K562 (cell line): Measurements from ENCODE around the gene CSF1. TPM values are rescaled to one million over a fixed set of nuclear protein-coding genes. Genes with fewer than 3 reads are reported as not detected.

Experiments
- BRCA1 ChIP-seq, 2 experiments: fragments of 450-650 bp in 1 of 2; sonication (generic) in 1 of 2; formaldehyde crosslinking in 1 of 2; IDR thresholded peaks; 2 replicates each; pipeline versions ENCODE4 v1.5.0 to v1.6.1; 2017 to 2020; ENCODE audit warnings: mild to moderate bottlenecking in 1 of 2, missing genetic modification reagents in 1 of 2
- ETV6 ChIP-seq, 3 experiments: fragments of 150-350 bp in 1 of 3; sonication (generic) in 1 of 3; formaldehyde crosslinking in 1 of 3; IDR thresholded peaks; 2 replicates each; pipeline versions ENCODE4 v1.6.1 to v1.8.0; 2014 to 2022; ENCODE audit warnings: borderline replicate concordance in 2 of 3, low read depth in 2 of 3, antibody characterized with exemption in 1 of 3, low read length in 1 of 3, mild to moderate bottlenecking in 1 of 3, missing genetic modification reagents in 1 of 3
- FOS ChIP-seq: IDR thresholded peaks from 3 replicates; pipeline ENCODE4 v1.6.1; 2011; ENCODE audit not compliant: insufficient read length; ENCODE audit errors: extremely low read depth
- FOXJ3 ChIP-seq: sonication (generic); formaldehyde crosslinking; IDR thresholded peaks from 2 replicates; pipeline ENCODE4 v1.4.0; 2020; ENCODE audit warnings: mild to moderate bottlenecking, missing genetic modification reagents
- GATAD2A ChIP-seq: fragments of 450-650 bp; IDR thresholded peaks from 2 replicates; pipeline ENCODE4 v1.6.1; 2017
- HNRNPLL ChIP-seq: fragments of 200-400 bp; formaldehyde crosslinking; IDR thresholded peaks from 2 replicates; pipeline ENCODE4 v1.6.1; 2017; ENCODE audit warnings: low read length, low read depth, mild to moderate bottlenecking; ENCODE audit not compliant: poor library complexity, severe bottlenecking
- JUND ChIP-seq, 2 experiments: IDR thresholded peaks; 2 replicates in 1 of 2; 3 replicates in 1 of 2; pipeline ENCODE4 v1.6.1; 2011; ENCODE audit warnings: borderline replicate concordance in 2 of 2, low read depth in 2 of 2, low read length in 2 of 2, improper control_type of control experiment in 1 of 2, missing biosample characterization in 1 of 2, missing genetic modification characterization in 1 of 2, missing genetic modification reagents in 1 of 2
- L3MBTL2 ChIP-seq: fragments of 450-650 bp; IDR thresholded peaks from 2 replicates; pipeline ENCODE4 v1.6.1; 2016; ENCODE audit warnings: mild to moderate bottlenecking, moderate library complexity
- MAFK ChIP-seq: IDR thresholded peaks from 2 replicates; pipeline ENCODE4 v1.6.1; 2011; ENCODE audit warnings: low read length, improper control_type of control experiment
- MCM7 ChIP-seq, 2 experiments: fragments of 450-650 bp; IDR thresholded peaks; 2 replicates each; pipeline ENCODE4 v1.6.1; 2016 to 2018
- NR1H2 ChIP-seq: sonication (generic); formaldehyde crosslinking; IDR thresholded peaks from 2 replicates; pipeline ENCODE4 v1.4.0; 2020; ENCODE audit warnings: mild to moderate bottlenecking, missing genetic modification reagents
- NR2C2 ChIP-seq, 2 experiments: fragments of 200-800 bp in 1 of 2; sonication (Bioruptor generic) in 1 of 2; sonication (generic) in 1 of 2; formaldehyde crosslinking in 1 of 2; IDR thresholded peaks; 2 replicates each; pipeline versions ENCODE4 v1.6.1 to v1.8.0; 2016 to 2022; ENCODE audit warnings: mild to moderate bottlenecking in 1 of 2, missing compliant biosample characterization in 1 of 2, missing genetic modification characterization in 1 of 2, missing genetic modification reagents in 1 of 2
- NR3C1 ChIP-seq: sonication (generic); formaldehyde crosslinking; IDR thresholded peaks from 2 replicates; pipeline ENCODE4 v1.8.1; 2022; ENCODE audit warnings: missing genetic modification reagents
- POLR2AphosphoS5 ChIP-seq: IDR thresholded peaks from 2 replicates; pipeline ENCODE4 v1.6.1; 2011; ENCODE audit warnings: mild to moderate bottlenecking, low read depth, low read length, moderate library complexity; ENCODE audit not compliant: control insufficient read depth, insufficient read depth
- POLR3A ChIP-seq: IDR thresholded peaks from 2 replicates; pipeline ENCODE4 v1.6.1; 2011; ENCODE audit warnings: borderline replicate concordance, mild to moderate bottlenecking, moderate library complexity; ENCODE audit not compliant: insufficient read length, insufficient read depth; ENCODE audit errors: extremely low read depth
- PRMT5 ChIP-seq: sonication (generic); formaldehyde crosslinking; IDR thresholded peaks from 2 replicates; pipeline ENCODE4 v1.5.0; 2020; ENCODE audit warnings: missing genetic modification reagents
- SMAD4 ChIP-seq: fragments of 250-450 bp; sonication (Bioruptor Pico); conservative IDR thresholded peaks from 2 replicates; pipeline ENCODE4 v1.8.0; 2021; ENCODE audit warnings: inconsistent platforms, mild to moderate bottlenecking, moderate library complexity
- SMARCE1 ChIP-seq: fragments of 450-650 bp; IDR thresholded peaks from 2 replicates; pipeline ENCODE4 v1.7.1; 2016; ENCODE audit warnings: mild to moderate bottlenecking
- SPI1 ChIP-seq: IDR thresholded peaks from 2 replicates; pipeline ENCODE4 v1.6.1; 2011; ENCODE audit warnings: low read depth, low read length, control low read depth, borderline replicate concordance
- TCF7 ChIP-seq: sonication (generic); IDR thresholded peaks from 2 replicates; pipeline ENCODE4 v1.6.1; 2016; ENCODE audit warnings: antibody characterized with exemption, borderline replicate concordance
- TCFL5 ChIP-seq: fragments of 250-450 bp; sonication (Bioruptor Pico); conservative IDR thresholded peaks from 2 replicates; pipeline ENCODE4 v1.6.1; 2021; ENCODE audit warnings: mild to moderate bottlenecking, moderate library complexity, matching md5 sums
- ZNF282 ChIP-seq: sonication (generic); formaldehyde crosslinking; IDR thresholded peaks from 2 replicates; pipeline ENCODE4 v1.8.1; 2023; ENCODE audit warnings: missing genetic modification reagents
- ZNF311 ChIP-seq: fragments of 250-450 bp; sonication (Bioruptor Pico); IDR thresholded peaks from 2 replicates; pipeline ENCODE4 v1.4.0; 2020; ENCODE audit warnings: mild to moderate bottlenecking, moderate library complexity
- ZNF57 ChIP-seq: fragments of 450-650 bp; formaldehyde crosslinking; IDR thresholded peaks from 2 replicates; pipeline ENCODE4 v1.4.0; 2020; ENCODE audit warnings: mild to moderate bottlenecking, moderate library complexity
- ZNF584 ChIP-seq: fragments of 200-800 bp; sonication (Bioruptor generic); IDR thresholded peaks from 2 replicates; pipeline ENCODE4 v1.6.1; 2016; ENCODE audit warnings: low read depth, mild to moderate bottlenecking, missing genetic modification characterization, missing compliant biosample characterization
- polyA plus RNA-seq, 8 experiments: library from polyadenylated mRNA; depleted of rRNA in 4 of 8; stranded (reverse) in 5 of 8; unstranded in 3 of 8; fragments of >200 nt; fragmentation: Nextera tagmentation in 2 of 8; fragmentation: Illumina TruSeq in 1 of 8; extraction: Ambion mirVana in 2 of 8; extraction: Trizol in 1 of 8; gene quantifications; 2 replicates each; pipeline versions ENCODE4 v1.2.1 to v1.2.3, GENCODE V29; 2011 to 2014; ENCODE audit warnings: inconsistent platforms in 1 of 8, missing spikeins in 1 of 8
- total RNA-seq, 7 experiments: library from RNA; depleted of rRNA in 6 of 7; stranded (reverse); fragments of >200 nt in 6 of 7; fragmentation: Illumina TruSeq in 2 of 7; extraction: Trizol in 2 of 7; gene quantifications; 2 replicates each; pipeline versions ENCODE4 v1.2.1 to v1.2.3, GENCODE V29; 2011 to 2021; ENCODE audit warnings: low replicate concordance in 1 of 7
- TF ChIP-seq, protein P1 (sequence below): fragments of 250-450 bp; sonication (Bioruptor Pico); IDR thresholded peaks from 2 replicates; pipeline ENCODE4 v1.5.0; 2021
- TF ChIP-seq, protein P2 (sequence below): fragments of 250-450 bp; sonication (Bioruptor Pico); IDR thresholded peaks from 2 replicates; pipeline ENCODE4 v1.8.0; 2021; ENCODE audit warnings: borderline replicate concordance, mild to moderate bottlenecking, moderate library complexity; ENCODE audit not compliant: poor library complexity, severe bottlenecking

The CSF1 gene
- total and polyA plus RNA-seq, 9 of the 15 experiments (the other 6 are each of a cell fraction or from before 2014, with no cell fraction given), result 0.18 to 11.8 (median 2.8) TPM

DNA sequence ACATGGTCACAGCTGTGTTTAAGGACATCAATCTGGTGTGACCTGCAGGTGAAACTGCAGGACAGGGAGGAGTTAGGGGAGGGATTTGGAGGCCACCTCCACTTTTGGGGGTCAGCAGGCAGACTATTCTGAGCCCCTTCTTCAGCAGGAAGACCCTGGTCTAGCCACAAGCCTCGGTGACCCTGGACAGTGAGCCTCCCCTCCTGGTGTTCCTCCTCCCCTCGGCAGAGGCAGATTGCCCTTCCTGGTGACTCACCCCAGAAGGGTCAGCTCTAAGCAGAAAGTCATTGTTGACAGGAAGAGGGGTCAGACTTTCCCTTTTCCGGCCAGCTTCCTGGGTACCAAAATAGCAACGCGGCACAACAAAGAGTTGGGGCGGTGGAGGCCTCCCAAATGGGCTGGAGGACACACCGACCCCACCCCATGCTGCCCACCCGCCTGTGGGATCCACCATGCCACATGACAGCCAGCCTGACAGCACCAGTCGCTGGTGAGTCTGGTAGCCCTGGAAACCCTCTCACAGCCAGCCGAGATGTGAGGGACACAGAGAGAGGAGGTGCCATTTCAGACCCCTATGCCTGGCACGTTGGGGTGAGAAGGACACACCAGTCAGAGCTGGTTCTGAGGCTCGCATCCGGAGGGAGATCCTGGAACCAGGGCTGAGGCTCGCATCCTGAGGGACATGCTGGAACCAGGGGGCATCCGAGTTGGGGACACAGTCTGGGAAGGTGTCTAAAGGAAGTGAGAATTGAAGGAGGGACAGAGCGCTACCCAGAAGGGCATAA lies 14.7 kb upstream of the CSF1 start (continued):
- TF ChIP-seq NR2C2 (CRISPR knock-in tag; IDR thresholded peaks at IDR 0.05) (peak; percentile 81; the same call in 1 of the 2 replicates), NR2C2 (tag; IDR thresholded peaks at IDR 0.05) (peak; percentile 97), NR1H2 (0 out of 2 replicates have a peak, but pooled peaks have one; percentile 20), ZNF311 (CRISPR knock-in tag) (0 out of 2 replicates have a peak, but pooled peaks have one; percentile 43), TCFL5 (CRISPR knock-in tag) (no peak), L3MBTL2 (peak; percentile 63; the same call in 1 of the 2 replicates), PRMT5 (no peak), NR3C1 (CRISPR knock-in tag) (no peak), ZNF57 (CRISPR knock-in tag) (0 out of 2 replicates have a peak, but pooled peaks have one; percentile 58), SMARCE1 (peak; percentile 92), ETV6 (IDR thresholded peaks at IDR 0.05; ENCODE audit: borderline replicate concordance in 1 of 2, low read depth in 2 of 2, low read length in 1 of 2) (peak; percentile 89 to 91), ETV6 (CRISPR knock-in tag; IDR thresholded peaks at IDR 0.05; ENCODE audit: borderline replicate concordance) (no peak), GATAD2A (0 out of 2 replicates have a peak, but pooled peaks have one; percentile 37), HNRNPLL (no peak), SMAD4 (CRISPR knock-in tag) (peak; percentile 90), TCF7 (peak; percentile 94), FOS (peak; percentile 71), ZNF282 (no peak), JUND (IDR thresholded peaks at IDR 0.05; ENCODE audit: borderline replicate concordance, low read depth, low read length) (peak; percentile 99), JUND (tag; IDR thresholded peaks at IDR 0.05; ENCODE audit: borderline replicate concordance, low read depth, low read length) (peak; percentile 98), BRCA1 (IDR thresholded peaks at IDR 0.05) (no peak), BRCA1 (CRISPR knock-in tag; IDR thresholded peaks at IDR 0.05) (0 out of 2 replicates have a peak, but pooled peaks have one; percentile 89), FOXJ3 (CRISPR knock-in tag) (peak; percentile 96), POLR2AphosphoS5 (peak; percentile 57; the same call in 1 of the 2 replicates), MCM7 (IDR thresholded peaks at IDR 0.05) (no peak), MAFK (peak; percentile 75), SPI1 (peak; percentile 55; the same call in 1 of the 2 replicates), POLR3A (no peak), ZNF584 (CRISPR knock-in tag) (peak; percentile 56; the same call in 1 of the 2 replicates)
- TF ChIP-seq, protein P1, sequence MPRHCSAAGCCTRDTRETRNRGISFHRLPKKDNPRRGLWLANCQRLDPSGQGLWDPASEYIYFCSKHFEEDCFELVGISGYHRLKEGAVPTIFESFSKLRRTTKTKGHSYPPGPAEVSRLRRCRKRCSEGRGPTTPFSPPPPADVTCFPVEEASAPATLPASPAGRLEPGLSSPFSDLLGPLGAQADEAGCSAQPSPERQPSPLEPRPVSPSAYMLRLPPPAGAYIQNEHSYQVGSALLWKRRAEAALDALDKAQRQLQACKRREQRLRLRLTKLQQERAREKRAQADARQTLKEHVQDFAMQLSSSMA (CRISPR knock-in tag), result no peak
- TF ChIP-seq, protein P2, sequence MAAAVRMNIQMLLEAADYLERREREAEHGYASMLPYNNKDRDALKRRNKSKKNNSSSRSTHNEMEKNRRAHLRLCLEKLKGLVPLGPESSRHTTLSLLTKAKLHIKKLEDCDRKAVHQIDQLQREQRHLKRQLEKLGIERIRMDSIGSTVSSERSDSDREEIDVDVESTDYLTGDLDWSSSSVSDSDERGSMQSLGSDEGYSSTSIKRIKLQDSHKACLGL (CRISPR knock-in tag), result no peak
